Measurements from ENCODE around the gene TEAD2.

DNA sequence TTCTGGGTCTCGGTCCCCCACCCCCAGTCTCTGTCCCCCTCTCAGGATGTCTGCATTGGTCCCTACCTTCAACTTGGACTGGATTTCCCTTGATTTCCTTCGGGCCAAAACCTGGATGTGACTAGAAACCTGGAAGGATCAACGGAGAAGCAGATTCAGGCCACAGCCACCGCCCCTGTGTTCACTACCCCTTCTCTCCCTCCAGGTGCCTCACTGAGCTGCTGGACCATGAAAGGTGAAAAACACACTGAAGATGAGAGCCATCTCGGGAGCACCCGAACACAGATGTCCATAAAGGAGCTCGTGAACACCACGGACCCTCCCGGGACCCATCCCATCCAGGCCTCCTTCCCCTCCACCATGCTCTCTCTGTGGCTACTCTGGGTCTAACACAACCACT, 5.0 kb downstream of the TEAD2 start:
- TF ChIP-seq, protein P1, sequence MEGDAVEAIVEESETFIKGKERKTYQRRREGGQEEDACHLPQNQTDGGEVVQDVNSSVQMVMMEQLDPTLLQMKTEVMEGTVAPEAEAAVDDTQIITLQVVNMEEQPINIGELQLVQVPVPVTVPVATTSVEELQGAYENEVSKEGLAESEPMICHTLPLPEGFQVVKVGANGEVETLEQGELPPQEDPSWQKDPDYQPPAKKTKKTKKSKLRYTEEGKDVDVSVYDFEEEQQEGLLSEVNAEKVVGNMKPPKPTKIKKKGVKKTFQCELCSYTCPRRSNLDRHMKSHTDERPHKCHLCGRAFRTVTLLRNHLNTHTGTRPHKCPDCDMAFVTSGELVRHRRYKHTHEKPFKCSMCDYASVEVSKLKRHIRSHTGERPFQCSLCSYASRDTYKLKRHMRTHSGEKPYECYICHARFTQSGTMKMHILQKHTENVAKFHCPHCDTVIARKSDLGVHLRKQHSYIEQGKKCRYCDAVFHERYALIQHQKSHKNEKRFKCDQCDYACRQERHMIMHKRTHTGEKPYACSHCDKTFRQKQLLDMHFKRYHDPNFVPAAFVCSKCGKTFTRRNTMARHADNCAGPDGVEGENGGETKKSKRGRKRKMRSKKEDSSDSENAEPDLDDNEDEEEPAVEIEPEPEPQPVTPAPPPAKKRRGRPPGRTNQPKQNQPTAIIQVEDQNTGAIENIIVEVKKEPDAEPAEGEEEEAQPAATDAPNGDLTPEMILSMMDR (IDR thresholded peaks at IDR 0.05; ENCODE audit: low read length), result peak; percentile 6; the same call in 1 of the 2 replicates
- no peak for TF ChIP-seq EZH2 (IDR thresholded peaks at IDR 0.05; ENCODE audit: borderline replicate concordance, low read length)
